Measurements from ENCODE around the gene ARHGEF5.
A peak's percentile ranks its signal among the peaks of the same experiment; 100 is the strongest.
"Not testable (repeated sequence)": the region's sequence is repeated elsewhere in the genome, so short reads cannot be mapped to it uniquely, and the experiment has no call there.

Gene ARHGEF5

GRCh38 chr7:144384555-144385245 is 29.5 kb downstream of the ARHGEF5 start:
- DNase-seq = no peak

GRCh38 chr7:144386741-144387140 is 31.5 kb downstream of the ARHGEF5 start:
- DNase-seq = no peak

- no peak for DNase-seq
Measured at GRCh38 chr7:144388950-144389349, 33.7 kb downstream of the ARHGEF5 start.

GRCh38 chr7:144390481-144390880 is 35.3 kb downstream of the ARHGEF5 start:
- DNase-seq = no peak

GRCh38 chr7:144391014-144391413 is 35.8 kb downstream of the ARHGEF5 start:
- no peak for DNase-seq

GRCh38 chr7:144391823-144392255 is 36.6 kb downstream of the ARHGEF5 start:
- DNase-seq = peak; percentile 19

GRCh38 chr7:144397086-144397485 is 41.9 kb downstream of the ARHGEF5 start:
- no peak for DNase-seq

- no peak for DNase-seq
Measured at GRCh38 chr7:144398291-144398690, 43.1 kb downstream of the ARHGEF5 start.

GRCh38 chr7:144398911-144399310 is 43.7 kb downstream of the ARHGEF5 start:
- no peak for DNase-seq

GRCh38 chr7:144399946-144400345 is 44.7 kb downstream of the ARHGEF5 start:
- DNase-seq = no peak

GRCh38 chr7:144401490-144401889 is 46.3 kb downstream of the ARHGEF5 start:
- no peak for DNase-seq

GRCh38 chr7:144403102-144403501 is 47.9 kb downstream of the ARHGEF5 start:
- no peak for DNase-seq

GRCh38 chr7:144403649-144404061 is 48.5 kb downstream of the ARHGEF5 start, which contains the start of gene NOBOX:
TSS of gene NOBOX (minus strand) at chr7:144403693.
- no peak for DNase-seq

- DNase-seq = no peak
Measured at GRCh38 chr7:144404946-144405345, 49.7 kb downstream of the ARHGEF5 start.

GRCh38 chr7:144407266-144407931 is 52.2 kb downstream of the ARHGEF5 start:
- DNase-seq = peak; percentile 29

GRCh38 chr7:144408121-144408520 is 52.9 kb downstream of the ARHGEF5 start:
- no peak for DNase-seq

GRCh38 chr7:144410441-144410840 is 55.2 kb downstream of the ARHGEF5 start:
- peak; percentile 52 for DNase-seq

GRCh38 chr7:144414815-144415214 is 59.6 kb downstream of the ARHGEF5 start:
- DNase-seq = no peak

GRCh38 chr7:144415858-144416257 is 60.7 kb downstream of the ARHGEF5 start:
- DNase-seq = no peak

GRCh38 chr7:144416341-144416740 is 61.1 kb downstream of the ARHGEF5 start:
- no peak for DNase-seq

GRCh38 chr7:144418931-144419330 is 63.7 kb downstream of the ARHGEF5 start:
- DNase-seq = peak; percentile 46

- DNase-seq = not testable (repeated sequence)
Measured at GRCh38 chr7:144427539-144427938, 72.3 kb downstream of the ARHGEF5 start.

- no peak for DNase-seq
Measured at GRCh38 chr7:144428431-144428830, 73.2 kb downstream of the ARHGEF5 start.

All from NCI-H526 treated with DMSO at 0.1 percent for 48 hours (cell line).